Stomach smooth muscle (tissue), 2 donors: ENCODE results near the gene SIK2.
"Not testable (repeated sequence)": the region's sequence is repeated elsewhere in the genome, so short reads cannot be mapped to it uniquely, and the experiment has no call there.

ENCODE experiments used
- H3K27ac ChIP-seq: one replicate; pipeline ENCODE4 v1.7.0; 2013; ENCODE audit warnings: mild to moderate bottlenecking, low read length, inconsistent platforms
- H3K27me3 ChIP-seq, 2 donors: one replicate each; pipeline ENCODE4 v1.7.0; 2013; ENCODE audit warnings: low read length in 2 of 2; ENCODE audit not compliant: insufficient read depth in 2 of 2, control insufficient read depth in 1 of 2
- H3K36me3 ChIP-seq, 2 donors: one replicate each; pipeline ENCODE4 v1.7.0; 2013; ENCODE audit warnings: low read length in 2 of 2; ENCODE audit not compliant: control insufficient read depth in 2 of 2, insufficient read depth in 2 of 2
- H3K4me1 ChIP-seq: one replicate; pipeline ENCODE4 v1.7.0; 2013; ENCODE audit warnings: low read length; ENCODE audit not compliant: control insufficient read depth, insufficient read depth
- H3K4me3 ChIP-seq, 2 donors: one replicate each; pipeline ENCODE4 v1.7.0; 2013; ENCODE audit warnings: low read length in 2 of 2
- H3K9ac ChIP-seq, 2 donors: one replicate each; pipeline ENCODE4 v1.7.0; 2013; ENCODE audit warnings: low read length in 2 of 2, mild to moderate bottlenecking in 1 of 2
- H3K9me3 ChIP-seq, 2 donors: one replicate each; pipeline ENCODE4 v1.7.0; 2013; ENCODE audit warnings: low read length in 2 of 2; ENCODE audit not compliant: control insufficient read depth in 2 of 2
- donor health status: healthy.
- donor health status: Pancreatic carcinoma.

SIK2 gene

DNA sequence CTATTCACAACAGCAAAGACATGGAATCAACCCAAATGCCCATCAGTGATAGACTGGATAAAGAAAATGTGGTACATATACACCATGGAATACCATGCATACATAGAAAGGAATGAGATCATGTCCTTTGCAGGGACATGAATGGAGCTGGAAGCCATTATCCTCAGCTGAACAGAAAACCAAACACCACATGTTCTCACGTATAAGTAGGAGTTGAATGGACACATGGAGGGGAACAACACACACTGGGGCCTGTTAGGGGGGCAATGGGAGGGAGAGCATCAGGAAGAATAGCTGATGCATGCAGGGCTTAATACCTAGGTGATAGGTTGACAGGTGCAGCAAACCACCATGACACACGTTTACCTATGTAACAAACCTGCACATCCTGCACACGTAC lies 115.4 kb downstream of the SIK2 start:
- peaks cover 21% of the 10 kb centered on the region for H3K4me1 ChIP-seq
- H3K27me3 ChIP-seq, H3K4me3 ChIP-seq, H3K9ac ChIP-seq, H3K9me3 ChIP-seq: not testable (repeated sequence)
- peaks cover 29 to 37% of the 10 kb centered on the region in 2 donors for H3K36me3 ChIP-seq
- H3K27ac ChIP-seq = peak overlapping the region; percentile 82

DNA sequence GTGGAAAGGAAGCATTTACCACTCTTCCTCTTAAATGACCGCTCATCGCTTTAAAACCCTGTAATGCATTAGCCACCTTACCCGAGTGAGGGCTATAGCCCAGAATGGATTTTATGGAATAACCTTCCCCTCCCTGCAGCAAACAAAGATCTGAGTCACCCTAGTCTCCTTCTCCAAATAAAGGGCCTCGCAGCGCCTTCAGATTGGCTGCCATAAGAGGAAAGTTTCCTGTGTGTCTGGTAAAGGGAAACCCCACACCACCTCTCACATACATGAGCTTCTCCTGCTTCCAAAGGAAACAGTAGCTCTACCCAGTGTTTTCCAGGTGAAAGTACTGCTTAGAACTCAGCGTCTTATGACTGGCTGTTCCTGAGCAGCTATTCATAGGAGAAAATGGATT lies 116.2 kb downstream of the SIK2 start:
- Histone ChIP-seq H3K27me3 (no peaks in the 10 kb centered on the region), H3K9ac (peak overlapping the region; percentile 36), H3K4me3 (peak overlapping the region; percentile 9 to 40), H3K36me3 (peaks cover 36 to 43% of the 10 kb centered on the region in 2 donors), H3K4me1 (peaks cover 21% of the 10 kb centered on the region), H3K9me3 (no peaks in the 10 kb centered on the region), H3K27ac (peak overlapping the region; percentile 82)

DNA sequence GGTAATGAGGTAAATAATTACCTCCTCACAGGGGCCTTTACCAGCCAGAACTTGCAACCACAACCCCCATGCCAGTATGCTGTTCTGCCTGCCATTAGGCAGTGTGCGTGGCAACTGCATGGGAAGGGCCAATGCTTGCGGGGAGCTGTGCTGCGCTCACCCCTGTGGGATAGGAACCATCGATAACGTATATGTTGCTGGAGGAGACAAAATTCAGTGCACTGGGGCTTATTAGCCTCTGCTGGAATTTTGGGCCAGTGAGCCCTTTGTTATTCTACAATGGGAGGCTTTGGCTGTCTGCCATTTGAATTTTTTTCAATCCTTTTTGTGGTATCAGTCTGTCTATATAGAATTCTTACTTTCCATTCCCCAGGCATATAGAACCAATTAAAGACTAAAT lies 116.6 kb downstream of the SIK2 start:
- no peaks in the 10 kb centered on the region for H3K9me3 ChIP-seq
- H3K4me3 ChIP-seq = peak overlapping the region; percentile 9 to 40
- H3K4me1 ChIP-seq = peaks cover 21% of the 10 kb centered on the region
- H3K27ac ChIP-seq = peak overlapping the region; percentile 82
- H3K9ac ChIP-seq = peak overlapping the region; percentile 36
- peaks cover 38 to 45% of the 10 kb centered on the region in 2 donors for H3K36me3 ChIP-seq
- H3K27me3 ChIP-seq = no peaks in the 10 kb centered on the region

DNA sequence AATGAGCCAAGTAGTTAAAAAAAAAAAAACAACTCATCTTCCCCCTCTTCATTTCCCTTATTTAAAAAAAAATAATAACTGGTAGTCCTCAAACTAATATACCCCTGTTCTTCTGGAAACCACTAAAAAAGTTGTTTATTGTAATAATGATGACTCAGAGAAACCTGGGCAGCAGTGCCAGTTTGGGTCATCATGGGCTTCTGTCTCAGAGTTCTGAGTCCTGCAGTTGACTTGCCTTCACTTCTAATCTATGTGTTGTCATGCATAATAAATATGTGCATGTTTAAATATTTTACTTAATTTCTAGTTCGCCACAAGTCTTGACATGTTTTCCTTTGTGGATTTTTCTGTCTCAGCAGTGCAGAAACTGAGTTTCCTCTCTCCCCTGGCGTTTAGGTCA lies 117.1 kb downstream of the SIK2 start:
- Histone ChIP-seq H3K9ac (no peak overlapping the region), H3K27ac (peak overlapping the region; percentile 31), H3K9me3 (no peaks in the 10 kb centered on the region), H3K27me3 (no peaks in the 10 kb centered on the region), H3K4me3 (no peak overlapping the region), H3K36me3 (peaks cover 43 to 48% of the 10 kb centered on the region in 2 donors), H3K4me1 (peaks cover 21% of the 10 kb centered on the region)

DNA sequence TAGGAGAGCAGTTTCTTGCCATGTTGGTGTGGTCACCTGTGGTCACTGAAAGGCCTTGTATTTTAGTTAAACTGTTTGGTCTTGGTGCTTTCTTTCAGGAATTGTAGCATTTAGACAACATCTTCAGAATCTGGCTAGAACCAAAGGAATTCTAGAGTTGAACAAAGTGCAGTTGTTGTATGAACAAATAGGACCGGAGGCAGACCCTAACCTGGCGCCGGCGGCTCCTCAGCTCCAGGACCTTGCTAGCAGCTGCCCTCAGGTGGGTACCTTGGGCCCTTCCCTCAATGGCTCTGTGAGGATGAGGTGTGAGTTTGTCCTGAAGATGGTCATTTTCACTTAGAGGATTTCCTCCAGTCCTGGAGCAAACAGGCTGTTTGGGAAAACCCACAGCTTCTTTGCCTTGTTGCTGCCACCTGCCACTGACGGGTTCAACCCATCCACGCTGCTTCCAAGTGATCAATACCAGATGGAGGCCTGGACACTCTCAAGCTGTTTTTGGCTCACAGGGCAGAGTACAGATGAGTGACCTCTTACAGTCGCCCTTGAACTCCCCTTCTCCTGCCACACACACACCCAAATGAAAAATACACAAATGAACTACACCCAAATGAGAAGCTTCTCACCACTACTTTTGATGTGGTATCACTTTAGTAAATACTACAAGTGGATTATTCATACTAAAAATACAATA lies 118.7 kb downstream of the SIK2 start:
- Histone ChIP-seq H3K27me3 (no peaks in the 10 kb centered on the region), H3K9ac (peak overlapping the region in 1 of 2 donors; percentile 13), H3K27ac (no peak overlapping the region), H3K4me3 (no peak overlapping the region), H3K4me1 (peaks cover 19% of the 10 kb centered on the region), H3K36me3 (peaks cover 55 to 57% of the 10 kb centered on the region in 2 donors), H3K9me3 (no peaks in the 10 kb centered on the region)

DNA sequence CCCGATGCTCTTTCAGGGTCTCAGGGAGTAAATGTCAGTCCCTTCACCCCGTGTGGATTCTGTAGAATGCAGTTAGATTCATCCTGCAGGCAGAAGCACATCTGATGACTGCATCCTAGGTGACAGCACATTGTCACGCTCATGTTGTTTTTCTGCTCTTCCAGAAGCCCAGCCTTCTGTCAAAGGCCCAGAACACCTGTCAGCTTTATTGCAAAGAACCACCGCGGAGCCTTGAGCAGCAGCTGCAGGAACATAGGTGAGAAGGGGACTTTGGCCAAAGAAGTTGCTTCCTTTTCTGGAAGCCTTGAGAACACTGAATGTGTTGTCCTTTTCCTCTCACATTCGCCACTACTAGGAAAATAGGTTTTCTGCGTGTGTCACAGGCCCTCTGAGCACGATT lies 120.3 kb downstream of the SIK2 start:
- no peak overlapping the region for H3K9ac ChIP-seq
- peaks cover 16% of the 10 kb centered on the region for H3K4me1 ChIP-seq
- H3K4me3 ChIP-seq = no peak overlapping the region
- no peaks in the 10 kb centered on the region for H3K27me3 ChIP-seq
- H3K9me3 ChIP-seq = no peaks in the 10 kb centered on the region
- peaks cover 59 to 63% of the 10 kb centered on the region in 2 donors for H3K36me3 ChIP-seq
- H3K27ac ChIP-seq = no peak overlapping the region

DNA sequence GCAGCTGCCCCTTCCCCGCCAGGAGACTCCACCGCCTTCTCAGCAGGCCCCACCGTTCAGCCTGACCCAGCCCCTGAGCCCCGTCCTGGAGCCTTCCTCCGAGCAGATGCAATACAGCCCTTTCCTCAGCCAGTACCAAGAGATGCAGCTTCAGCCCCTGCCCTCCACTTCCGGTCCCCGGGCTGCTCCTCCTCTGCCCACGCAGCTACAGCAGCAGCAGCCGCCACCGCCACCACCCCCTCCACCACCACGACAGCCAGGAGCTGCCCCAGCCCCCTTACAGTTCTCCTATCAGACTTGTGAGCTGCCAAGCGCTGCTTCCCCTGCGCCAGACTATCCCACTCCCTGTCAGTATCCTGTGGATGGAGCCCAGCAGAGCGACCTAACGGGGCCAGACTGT lies 121.3 kb downstream of the SIK2 start:
- Histone ChIP-seq H3K4me1 (peaks cover 10% of the 10 kb centered on the region), H3K9ac (no peak overlapping the region), H3K27me3 (no peaks in the 10 kb centered on the region), H3K36me3 (peaks cover 63 to 64% of the 10 kb centered on the region in 2 donors), H3K27ac (no peak overlapping the region), H3K4me3 (no peak overlapping the region), H3K9me3 (no peaks in the 10 kb centered on the region)

DNA sequence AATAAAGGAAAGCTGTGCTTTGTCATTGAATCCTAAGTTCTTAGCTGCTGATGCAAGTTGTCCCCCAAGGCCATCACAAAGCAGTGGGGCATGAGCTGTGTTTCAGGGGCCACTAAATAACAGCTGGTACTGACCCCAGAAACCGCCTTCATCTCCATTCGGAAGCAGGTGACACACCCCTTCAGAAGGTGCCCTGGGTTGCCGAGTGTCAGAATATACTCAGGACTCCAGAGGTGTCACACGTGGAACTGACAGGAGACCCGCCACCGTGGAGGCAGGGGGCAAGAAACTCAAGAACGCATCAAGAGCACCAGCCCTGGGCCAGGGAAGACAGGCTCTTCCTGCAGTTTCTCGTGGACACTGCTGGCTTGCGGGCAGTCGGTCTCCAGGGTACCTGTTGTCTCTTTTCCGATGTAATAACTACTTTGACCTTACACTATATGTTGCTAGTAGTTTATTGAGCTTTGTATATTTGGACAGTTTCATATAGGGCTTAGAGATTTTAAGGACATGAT lies 122.4 kb downstream of the SIK2 start:
- Histone ChIP-seq H3K9ac (no peak overlapping the region), H3K27me3 (no peaks in the 10 kb centered on the region), H3K4me1 (peaks cover 14% of the 10 kb centered on the region), H3K4me3 (no peak overlapping the region), H3K9me3 (no peaks in the 10 kb centered on the region), H3K36me3 (peaks cover 61 to 63% of the 10 kb centered on the region in 2 donors), H3K27ac (no peak overlapping the region)

DNA sequence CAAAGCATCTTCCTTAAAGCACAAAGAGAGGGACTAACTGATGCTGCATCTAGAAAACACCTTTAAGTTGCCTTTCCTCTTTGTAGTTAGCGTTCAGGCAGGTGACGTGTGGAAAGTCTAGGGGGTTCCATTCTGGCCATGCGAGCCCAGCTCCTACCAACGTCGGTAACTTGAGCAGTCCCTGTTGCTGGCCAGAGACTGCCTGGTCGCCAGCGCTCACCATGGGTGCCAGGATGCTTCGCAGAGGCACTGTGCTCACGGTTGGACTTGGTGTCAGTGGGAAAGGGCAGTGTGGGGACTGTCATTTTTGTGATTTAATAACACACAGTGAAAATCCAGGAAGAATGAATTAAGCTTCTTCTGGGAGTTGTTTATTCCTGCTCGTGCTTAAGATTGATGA lies 123.4 kb downstream of the SIK2 start:
- H3K27me3 ChIP-seq = no peaks in the 10 kb centered on the region
- H3K36me3 ChIP-seq = peaks cover 52 to 53% of the 10 kb centered on the region in 2 donors
- peaks cover 20% of the 10 kb centered on the region for H3K4me1 ChIP-seq

DNA sequence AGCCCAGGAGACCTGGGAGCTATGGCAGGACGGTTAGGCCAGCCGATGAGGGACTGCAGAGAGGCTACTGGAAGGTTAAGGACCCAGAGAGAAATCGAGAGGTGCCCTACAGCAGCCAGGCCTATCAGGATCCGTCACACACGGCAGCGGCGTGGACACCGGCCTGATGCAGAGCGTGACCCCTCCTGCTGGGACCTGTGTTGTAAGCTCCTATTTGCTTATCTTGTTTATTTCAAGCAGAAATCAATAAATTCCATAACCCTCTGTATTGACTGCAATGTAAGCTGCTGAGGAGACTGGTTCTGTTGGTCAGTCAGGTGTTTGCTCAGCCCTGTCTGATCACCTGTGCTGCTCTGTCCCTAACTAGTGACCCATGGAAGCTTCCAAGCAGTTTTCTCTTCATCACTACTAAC lies 124.1 kb downstream of the SIK2 start:
- Histone ChIP-seq H3K36me3 (peaks cover 47 to 48% of the 10 kb centered on the region in 2 donors), H3K4me3 (no peak overlapping the region), H3K9ac (no peak overlapping the region), H3K4me1 (peaks cover 21% of the 10 kb centered on the region), H3K9me3 (no peaks in the 10 kb centered on the region), H3K27me3 (no peaks in the 10 kb centered on the region), H3K27ac (no peak overlapping the region)

More for the DNA sequence above, 123.4 kb downstream of the SIK2 start:
- Histone ChIP-seq H3K4me3 (no peak overlapping the region), H3K9me3 (no peaks in the 10 kb centered on the region), H3K9ac (no peak overlapping the region), H3K27ac (no peak overlapping the region)

DNA sequence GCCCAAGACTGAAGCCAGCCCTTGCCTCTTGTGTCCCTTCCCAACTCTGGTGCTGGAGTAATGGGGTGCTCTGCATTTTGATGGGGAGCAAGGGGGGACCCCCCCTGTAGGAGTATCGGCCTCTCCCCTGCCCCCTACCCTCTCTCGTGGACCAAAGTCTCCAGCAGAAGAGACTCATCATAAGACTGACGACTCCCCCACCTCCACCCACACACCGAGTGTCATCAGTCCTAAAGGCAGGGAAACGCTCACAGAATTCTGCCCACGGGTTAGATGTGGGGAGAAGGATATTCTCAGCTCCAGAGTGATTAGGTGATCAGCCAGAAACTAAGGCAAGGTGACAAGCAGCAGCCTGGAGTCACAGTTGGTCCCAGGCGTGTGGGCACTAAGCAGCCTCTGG lies 125.2 kb downstream of the SIK2 start:
- peaks cover 36 to 37% of the 10 kb centered on the region in 2 donors for H3K36me3 ChIP-seq
- no peak overlapping the region for H3K4me3 ChIP-seq
- H3K27me3 ChIP-seq = no peaks in the 10 kb centered on the region
- H3K9me3 ChIP-seq = no peaks in the 10 kb centered on the region
- H3K27ac ChIP-seq = no peak overlapping the region
- peaks cover 30% of the 10 kb centered on the region for H3K4me1 ChIP-seq
- H3K9ac ChIP-seq = no peak overlapping the region
